Keratinocyte (primary cell): ENCODE data around the gene GRIK2. TPM values are rescaled to one million over a fixed set of nuclear protein-coding genes. Genes with fewer than 3 reads are reported as not detected.

Experiments used
- DNase-seq: peaks from one replicate; pipeline ENCODE4 v3.0.0-alpha.2; 2011; ENCODE audit warnings: low read depth, missing footprints, low spot score
- FAIRE-seq: peaks from 2 replicates; lab custom pipeline; 2011; peaks lifted over from hg19 to GRCh38; lab: Jason Lieb, UNC
- H2AFZ ChIP-seq: 2 replicates; pipeline ENCODE4 v1.6.0; 2012; ENCODE audit warnings: low read length, control low read depth, inconsistent platforms; ENCODE audit not compliant: control insufficient read depth
- H3K27ac ChIP-seq: 2 replicates; pipeline ENCODE4 v1.5.1; 2011; ENCODE audit warnings: low read length; ENCODE audit not compliant: control insufficient read depth, insufficient read depth
- H3K27me3 ChIP-seq: 3 replicates; pipeline ENCODE4 v1.6.0; 2011; ENCODE audit warnings: low read length; ENCODE audit not compliant: control insufficient read depth, insufficient read depth; ENCODE audit errors: extremely low read depth
- H3K36me3 ChIP-seq, 2 experiments: 2 replicates in 1 of 2; 3 replicates in 1 of 2; pipeline ENCODE4 v1.5.1; 2011; ENCODE audit warnings: low read length in 2 of 2, mild to moderate bottlenecking in 1 of 2; ENCODE audit not compliant: control insufficient read depth in 2 of 2, insufficient read depth in 2 of 2; ENCODE audit errors: extremely low read depth in 1 of 2
- H3K4me1 ChIP-seq: 3 replicates; pipeline ENCODE4 v1.5.1; 2011; ENCODE audit warnings: low read length; ENCODE audit not compliant: control insufficient read depth, insufficient read depth; ENCODE audit errors: extremely low read depth
- H3K4me2 ChIP-seq: 3 replicates; pipeline ENCODE4 v1.6.0; 2011; ENCODE audit warnings: low read depth, low read length; ENCODE audit not compliant: control insufficient read depth, insufficient read depth; ENCODE audit errors: extremely low read depth
- H3K4me3 ChIP-seq, 3 experiments: fragments of 200-600 bp in 1 of 3; sonication (generic) in 1 of 3; 2 replicates in 2 of 3; 3 replicates in 1 of 3; pipeline ENCODE4 v1.5.1; 2011 to 2016; ENCODE audit warnings: low read length in 3 of 3, mild to moderate bottlenecking in 3 of 3, control low read depth in 2 of 3, inconsistent platforms in 1 of 3, low read depth in 1 of 3, mixed read lengths in 1 of 3, mixed run types in 1 of 3, moderate library complexity in 1 of 3; ENCODE audit not compliant: control insufficient read depth in 2 of 3, insufficient read depth in 2 of 3; ENCODE audit errors: extremely low read depth in 1 of 3
- H3K79me2 ChIP-seq: 2 replicates; pipeline ENCODE4 v1.6.0; 2012; ENCODE audit warnings: low read length; ENCODE audit not compliant: control insufficient read depth, insufficient read depth
- H3K9ac ChIP-seq: 3 replicates; pipeline ENCODE4 v1.6.0; 2011; ENCODE audit warnings: low read length; ENCODE audit not compliant: control insufficient read depth, insufficient read depth; ENCODE audit errors: extremely low read depth
- H3K9me1 ChIP-seq: 3 replicates; pipeline ENCODE4 v1.6.0; 2011; ENCODE audit warnings: low read length; ENCODE audit not compliant: control insufficient read depth, insufficient read depth; ENCODE audit errors: extremely low read depth
- H3K9me3 ChIP-seq: 2 replicates; pipeline ENCODE4 v1.5.1; 2012; ENCODE audit warnings: low read depth, low read length; ENCODE audit not compliant: control insufficient read depth
- H4K20me1 ChIP-seq: 3 replicates; pipeline ENCODE4 v1.6.0; 2011; ENCODE audit warnings: low read length; ENCODE audit not compliant: control insufficient read depth, insufficient read depth; ENCODE audit errors: extremely low read depth
- EZH2 ChIP-seq: IDR thresholded peaks from one replicate; pipeline ENCODE4 v1.6.1; 2012; ENCODE audit warnings: inconsistent platforms, mild to moderate bottlenecking, low read length, moderate library complexity
- dilution Hi-C: fragments of 300-500 bp; cut with MboI; formaldehyde crosslinking; loops from one replicate; pipeline ENCODE4 v1.7.0; 2020; ENCODE audit warnings: low sequenced_read_pairs; ENCODE audit not compliant: extremely low pct_ligation_motif_present
- polyA plus RNA-seq, 5 experiments: library from polyadenylated mRNA; depleted of rRNA in 3 of 5; stranded (reverse) in 3 of 5; stranded (forward) in 1 of 5; unstranded in 1 of 5; fragments of >200 nt; gene quantifications; 1 replicate in 1 of 5; 2 replicates in 3 of 5; 3 replicates in 1 of 5; pipeline versions ENCODE4 v1.2.1 to v1.2.3, GENCODE V29; 2011 to 2012; ENCODE audit warnings: missing spikeins in 2 of 5, low read depth in 1 of 5, low replicate concordance in 1 of 5
- TF ChIP-seq, protein P1 (sequence below), 3 experiments: IDR thresholded peaks in 1 of 3; conservative IDR thresholded peaks in 1 of 3; optimal IDR thresholded peaks in 1 of 3; 2 replicates in 2 of 3; 3 replicates in 1 of 3; pipeline versions ENCODE3 to v1.5.1; 2011; ENCODE audit warnings: low read length in 3 of 3, mild to moderate bottlenecking in 3 of 3, moderate library complexity in 2 of 3, control low read depth in 1 of 3, inconsistent platforms in 1 of 3; ENCODE audit not compliant: insufficient read depth in 2 of 3; ENCODE audit errors: extremely low read depth in 1 of 3

The GRIK2 gene
- polyA plus RNA-seq, 1 donor (not counting 4 experiments of a cell fraction or from before 2014, with no cell fraction given), result 0.01 TPM

DNA sequence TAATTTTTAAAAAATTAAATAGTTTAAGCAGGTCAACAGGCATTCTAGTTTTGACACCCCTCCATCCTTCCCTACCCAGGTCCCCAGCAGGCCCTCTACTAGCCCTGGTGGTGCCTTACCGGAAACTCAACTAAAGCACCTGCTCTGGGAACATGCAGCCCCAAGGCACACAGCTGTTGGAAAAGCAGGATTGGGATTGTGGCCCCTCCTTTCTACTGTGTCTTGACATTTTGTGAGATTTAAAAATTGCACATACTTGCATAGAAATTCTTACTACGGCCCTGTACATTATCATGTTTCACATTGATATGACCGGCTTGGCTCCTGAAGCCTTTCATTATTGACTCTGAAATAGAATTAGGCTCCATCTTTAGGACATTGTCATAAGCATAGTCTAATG, 423.2 kb downstream of the GRIK2 start:
- DNase-seq (no peak), FAIRE-seq (no peak)
- Histone ChIP-seq H2AFZ (no peak overlapping the region), H4K20me1 (no peaks in the 10 kb centered on the region), H3K79me2 (no peaks in the 10 kb centered on the region), H3K4me1 (no peaks in the 10 kb centered on the region), H3K9ac (no peak overlapping the region), H3K9me1 (no peaks in the 10 kb centered on the region), H3K27ac (no peak overlapping the region), H3K27me3 (no peaks in the 10 kb centered on the region), H3K36me3 (no peaks in the 10 kb centered on the region), H3K4me3 (no peak overlapping the region), H3K4me2 (no peak overlapping the region), H3K9me3 (no peaks in the 10 kb centered on the region)
- TF ChIP-seq, protein P1, sequence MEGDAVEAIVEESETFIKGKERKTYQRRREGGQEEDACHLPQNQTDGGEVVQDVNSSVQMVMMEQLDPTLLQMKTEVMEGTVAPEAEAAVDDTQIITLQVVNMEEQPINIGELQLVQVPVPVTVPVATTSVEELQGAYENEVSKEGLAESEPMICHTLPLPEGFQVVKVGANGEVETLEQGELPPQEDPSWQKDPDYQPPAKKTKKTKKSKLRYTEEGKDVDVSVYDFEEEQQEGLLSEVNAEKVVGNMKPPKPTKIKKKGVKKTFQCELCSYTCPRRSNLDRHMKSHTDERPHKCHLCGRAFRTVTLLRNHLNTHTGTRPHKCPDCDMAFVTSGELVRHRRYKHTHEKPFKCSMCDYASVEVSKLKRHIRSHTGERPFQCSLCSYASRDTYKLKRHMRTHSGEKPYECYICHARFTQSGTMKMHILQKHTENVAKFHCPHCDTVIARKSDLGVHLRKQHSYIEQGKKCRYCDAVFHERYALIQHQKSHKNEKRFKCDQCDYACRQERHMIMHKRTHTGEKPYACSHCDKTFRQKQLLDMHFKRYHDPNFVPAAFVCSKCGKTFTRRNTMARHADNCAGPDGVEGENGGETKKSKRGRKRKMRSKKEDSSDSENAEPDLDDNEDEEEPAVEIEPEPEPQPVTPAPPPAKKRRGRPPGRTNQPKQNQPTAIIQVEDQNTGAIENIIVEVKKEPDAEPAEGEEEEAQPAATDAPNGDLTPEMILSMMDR (optimal IDR thresholded peaks at IDR 0.05 in 1 of 3, IDR thresholded peaks at IDR 0.05 in 1 of 3, conservative IDR thresholded peaks at IDR 0.05 in 1 of 3; ENCODE audit: extremely low read depth in 1 of 3, insufficient read depth in 2 of 3, low read length in 3 of 3), result no peak
- no peak for TF ChIP-seq EZH2
- dilution Hi-C loops, result no loop called here

DNA sequence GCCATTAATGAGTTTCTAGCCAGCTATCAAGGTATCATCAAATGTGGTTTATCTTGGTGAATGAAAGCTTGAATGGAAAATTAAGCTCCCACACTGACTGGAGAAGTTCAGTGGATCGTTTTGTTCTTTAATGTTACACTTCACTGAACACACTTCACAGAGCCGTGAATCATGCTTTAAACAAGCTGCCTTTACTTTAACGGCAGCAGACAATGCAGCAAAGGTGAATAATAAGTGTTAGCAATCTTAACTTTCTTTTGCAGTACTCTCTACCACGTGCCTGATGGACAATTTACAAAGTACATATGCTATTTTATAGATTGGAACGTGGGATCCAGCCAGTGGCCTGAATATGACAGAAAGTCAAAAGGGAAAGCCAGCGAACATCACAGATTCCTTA, 424.5 kb downstream of the GRIK2 start:
- no peaks in the 10 kb centered on the region for H4K20me1 ChIP-seq
- FAIRE-seq (no peak), DNase-seq (no peak)
- no peaks in the 10 kb centered on the region for H3K4me1 ChIP-seq
- no peaks in the 10 kb centered on the region for H3K79me2 ChIP-seq
- H3K9me1 ChIP-seq, result no peaks in the 10 kb centered on the region
- H3K36me3 ChIP-seq, result no peaks in the 10 kb centered on the region
- dilution Hi-C loops, result no loop called here
- no peak overlapping the region for H3K4me3 ChIP-seq
- TF ChIP-seq EZH2, result no peak
- TF ChIP-seq, protein P1 (optimal IDR thresholded peaks at IDR 0.05 in 1 of 3, IDR thresholded peaks at IDR 0.05 in 1 of 3, conservative IDR thresholded peaks at IDR 0.05 in 1 of 3; ENCODE audit: extremely low read depth in 1 of 3, insufficient read depth in 2 of 3, low read length in 3 of 3), result no peak
- no peak overlapping the region for H3K9ac ChIP-seq
- no peak overlapping the region for H2AFZ ChIP-seq
- no peaks in the 10 kb centered on the region for H3K27me3 ChIP-seq
- H3K27ac ChIP-seq, result no peak overlapping the region
- H3K4me2 ChIP-seq, result no peak overlapping the region
- no peaks in the 10 kb centered on the region for H3K9me3 ChIP-seq
